HTERT RPE-1 (cell line): ENCODE results near the gene FER.

Experiments used
- in situ Hi-C: fragments of 300-500 bp; cut with MboI; formaldehyde crosslinking; loops from 4 replicates; pipeline ENCODE4 v1.14.3; 2020; ENCODE audit warnings: low sequenced_read_pairs

FER gene

DNA sequence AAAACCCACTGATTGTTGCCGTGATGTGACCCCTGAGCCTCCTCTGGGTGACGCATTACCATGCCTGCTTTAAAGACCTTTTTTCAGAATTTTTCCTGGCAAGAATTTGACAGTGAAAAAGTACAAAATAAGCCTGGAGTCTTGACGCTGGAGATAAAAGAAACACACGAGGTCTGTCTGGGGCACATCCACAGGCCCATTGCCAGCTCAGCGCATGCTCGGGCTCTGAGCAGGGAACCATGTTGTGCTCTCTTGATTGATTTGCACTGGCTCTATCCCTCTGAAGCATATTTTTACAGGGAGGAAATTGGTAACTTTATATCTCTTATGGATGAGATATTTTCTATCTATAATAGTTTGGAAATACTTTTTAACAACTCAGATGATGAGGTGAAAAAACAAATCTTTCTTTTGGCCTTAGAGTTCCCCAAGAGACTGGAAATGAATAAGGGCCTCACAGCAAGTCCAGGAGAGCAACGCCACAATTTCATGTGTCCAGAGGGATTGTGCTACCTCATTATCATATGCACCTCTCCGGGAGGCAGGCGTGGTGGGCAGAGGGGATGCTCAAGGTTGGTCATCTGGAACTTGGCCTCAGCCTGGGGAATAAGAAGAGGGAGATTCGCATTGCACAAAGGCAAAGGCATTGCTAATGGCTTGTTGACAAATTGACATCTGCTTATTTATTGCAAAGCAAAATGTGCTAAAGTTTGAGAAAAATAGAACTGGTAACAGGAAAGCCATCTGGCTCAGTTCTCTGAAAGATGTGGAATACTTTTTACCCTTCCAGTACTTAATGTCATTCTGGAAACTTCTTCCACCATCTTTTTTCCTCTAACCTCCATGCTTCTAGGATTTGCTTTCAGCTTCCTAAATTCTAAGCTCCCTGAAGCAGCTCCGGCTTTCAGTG, 478.3 kb downstream of the FER start:
- in situ Hi-C loops: no loop called here

DNA sequence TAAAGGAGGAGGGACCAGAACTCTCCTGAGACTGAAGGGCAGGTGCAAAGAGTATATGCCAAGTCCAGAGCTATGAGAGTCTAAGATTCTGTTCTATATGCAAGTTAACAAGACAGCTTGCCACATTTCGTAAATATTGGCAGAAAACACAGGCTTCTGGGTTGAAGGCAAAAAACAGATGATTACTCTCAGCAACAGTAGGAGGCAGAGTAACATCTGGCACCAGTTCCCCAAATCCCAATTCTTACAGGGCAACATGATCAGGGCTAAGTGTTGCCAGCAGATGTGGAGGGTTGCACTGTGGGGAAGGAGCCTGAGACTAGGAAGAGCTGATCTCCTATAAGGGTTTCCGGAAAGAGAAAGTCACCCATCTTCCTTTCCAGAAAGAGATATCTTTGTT, 482.7 kb downstream of the FER start:
- in situ Hi-C loops: no loop called here

DNA sequence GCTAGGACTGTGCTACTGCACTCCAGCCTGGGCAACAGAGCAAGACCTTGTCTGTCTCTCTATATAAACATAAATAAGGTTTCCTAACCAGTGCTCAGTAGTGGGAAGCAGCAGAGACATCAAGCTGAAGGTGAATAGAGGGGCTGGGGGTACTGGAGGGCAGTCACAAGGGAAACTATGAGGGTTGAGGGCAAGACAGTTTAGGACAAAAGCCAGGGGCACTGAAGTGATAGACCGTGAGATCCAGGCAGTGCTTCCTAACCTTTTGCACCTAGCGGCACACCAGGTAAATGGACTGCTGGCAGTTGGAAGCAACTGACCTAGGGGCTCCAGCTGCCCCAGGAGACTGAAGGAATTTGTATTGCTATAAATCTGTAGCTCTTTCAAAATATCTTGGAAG, 483.6 kb downstream of the FER start:
- in situ Hi-C loops: no loop called here

DNA sequence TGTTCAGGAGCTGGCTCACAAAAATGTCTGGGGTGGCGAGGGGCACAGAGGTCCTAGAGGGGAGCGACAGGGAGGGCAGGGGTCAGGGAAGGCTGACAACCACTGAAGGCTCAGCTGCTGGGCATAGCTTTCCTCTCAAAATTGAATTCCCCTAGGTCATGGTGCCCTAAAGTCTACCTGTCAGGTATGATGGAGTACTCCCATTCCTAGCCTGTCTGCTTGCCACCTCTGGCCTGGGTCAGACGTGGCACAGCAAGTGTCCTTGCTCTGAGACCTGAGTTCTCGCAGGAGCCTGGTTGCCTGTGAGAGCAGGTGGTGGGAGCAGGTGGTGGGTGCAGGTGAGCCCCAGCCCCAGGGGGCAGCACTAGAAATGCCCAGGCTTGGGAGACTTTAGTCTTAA, 486.7 kb downstream of the FER start:
- in situ Hi-C loops: no loop called here

DNA sequence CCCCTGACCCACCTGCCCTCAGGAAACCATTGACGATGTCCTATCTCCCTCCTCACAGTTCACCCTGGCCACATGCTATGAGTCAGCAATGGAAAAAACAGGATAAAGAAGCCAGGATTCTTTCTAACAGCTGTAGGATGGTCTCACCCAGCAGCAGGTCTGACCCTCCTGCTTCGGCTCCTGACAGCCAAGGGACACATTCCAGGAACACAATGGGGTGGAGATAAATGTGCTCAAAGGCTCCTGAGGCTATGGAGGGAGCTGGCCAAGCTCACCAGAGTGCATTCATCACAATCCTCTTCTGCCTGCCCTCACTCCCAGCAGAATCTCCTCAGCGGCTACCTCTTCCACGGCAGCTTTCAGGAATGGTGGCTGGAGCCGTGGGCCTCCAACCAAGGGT, 491.8 kb downstream of the FER start:
- in situ Hi-C loops: no loop called here

DNA sequence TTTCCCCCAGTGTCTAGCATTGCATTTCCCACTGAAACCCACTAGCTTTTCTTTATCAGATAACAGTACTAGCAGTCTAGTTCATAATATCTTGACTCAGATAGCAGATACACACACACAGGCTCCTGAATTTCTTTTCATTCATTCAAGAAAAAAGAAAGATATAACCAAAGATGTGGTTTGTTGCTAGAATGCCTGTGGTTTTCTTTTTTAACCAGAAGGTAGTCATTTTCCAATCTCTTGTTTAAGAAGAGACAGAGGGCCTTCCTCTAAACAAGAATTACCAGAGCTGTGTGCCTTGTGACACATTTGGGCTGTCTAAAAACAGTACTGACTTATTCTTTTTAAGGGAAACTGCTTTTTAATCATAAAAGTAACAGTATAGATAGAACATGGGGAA, 494.8 kb downstream of the FER start:
- in situ Hi-C loops: no loop called here

DNA sequence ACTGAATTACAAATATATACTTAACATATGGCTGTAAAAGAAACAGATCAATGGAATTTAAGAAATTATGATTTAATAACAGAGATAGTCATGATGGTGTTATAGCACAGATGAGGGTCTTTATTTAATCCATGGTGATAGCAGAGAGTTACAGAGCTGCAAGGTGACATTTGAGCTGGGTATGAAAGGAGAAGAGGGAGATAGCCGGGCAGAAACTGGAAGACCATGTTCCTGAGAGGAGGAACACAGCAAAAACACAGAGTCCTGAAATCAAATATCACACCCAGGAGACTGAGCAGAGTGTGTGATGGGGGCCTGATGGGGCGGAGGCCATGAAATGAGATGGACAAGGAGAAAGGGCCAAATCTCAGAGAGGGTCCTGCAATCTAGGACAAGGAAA, 498.7 kb downstream of the FER start:
- in situ Hi-C loops: no loop called here
